ENCODE results near the gene KATNB1. TPM values are rescaled to one million over a fixed set of nuclear protein-coding genes. Genes with fewer than 3 reads are reported as not detected.
A peak's percentile ranks its signal among the peaks of the same experiment; 100 is the strongest.

The KATNB1 gene
- total and polyA plus RNA-seq, 12 donors, result 9.0 to 15.1 (median 11.0) TPM

DNA sequence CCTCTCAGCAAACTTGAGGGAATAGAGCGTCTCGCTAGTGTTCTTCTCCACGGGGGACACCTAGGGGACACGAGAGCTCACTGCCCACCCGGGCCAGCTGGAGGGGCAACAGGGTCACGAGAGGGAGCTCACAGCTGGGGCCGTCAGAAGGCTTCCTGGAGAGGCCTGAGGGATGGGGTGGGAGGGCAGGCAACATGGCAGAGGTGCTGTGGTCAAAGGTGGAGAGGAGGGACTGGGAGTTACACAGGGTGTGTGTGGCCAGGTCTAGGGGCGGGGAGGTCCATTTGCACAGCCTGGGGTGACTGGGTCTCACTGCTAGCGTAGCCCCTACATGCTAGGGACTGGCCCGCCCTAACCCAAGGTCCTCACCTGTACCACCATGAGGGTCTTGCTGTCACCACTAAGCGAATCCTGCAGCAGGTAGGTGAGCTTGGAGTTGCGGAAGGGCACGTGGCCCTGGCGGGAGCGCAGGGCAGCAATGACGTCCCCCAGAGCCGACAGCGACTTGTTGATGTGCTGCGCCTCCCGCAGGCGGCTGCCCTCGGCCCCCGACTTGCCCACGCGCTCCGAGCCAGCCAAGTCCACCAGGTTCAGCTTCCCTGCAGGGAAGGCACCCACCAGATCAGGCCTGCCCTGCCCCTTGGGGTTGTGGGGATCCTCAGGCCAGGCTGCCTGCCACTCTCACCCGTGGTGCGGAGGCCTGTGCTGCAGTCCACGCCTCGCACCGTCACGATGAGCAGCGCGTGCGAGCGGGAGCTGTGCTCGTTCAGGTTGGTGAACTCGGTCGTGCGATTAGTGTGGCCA is 25.0 kb downstream of the KATNB1 start:
- 86 to 90% methylated on average over 40 of the region's 40 CpGs for WGBS, 2 donors
- DNase-seq, result no peak
- ATAC-seq, result no peak

GRCh38 chr16:57761301-57761700 is 25.7 kb downstream of the KATNB1 start:
- TF ChIP-seq CTCF (IDR thresholded peaks at IDR 0.05), result no peak
- ATAC-seq (no peak), DNase-seq (no peak)
- Histone ChIP-seq H3K27me3 (no peaks in the 10 kb centered on the region), H3K27ac (no peak overlapping the region), H3K4me1 (peaks cover 0 to 42% (median 22%) of the 10 kb centered on the region in 9 donors), H3K4me3 (no peak overlapping the region), H3K9me3 (no peaks in the 10 kb centered on the region), H3K36me3 (peaks cover 0 to 89% (median 21%) of the 10 kb centered on the region in 9 donors)
- intact Hi-C loops (cut with DNase I), result no loop called here
- 87 to 88% methylated on average over 9 of the region's 9 CpGs for WGBS, 2 donors

More for the DNA sequence above, 25.0 kb downstream of the KATNB1 start:
- TF ChIP-seq CTCF (IDR thresholded peaks at IDR 0.05), result no peak
- Histone ChIP-seq H3K9me3 (no peaks in the 10 kb centered on the region), H3K4me1 (peaks cover 0 to 42% (median 22%) of the 10 kb centered on the region in 9 donors), H3K27ac (peak overlapping the region in 4 of 10 donors; percentile 37 to 80 (median 66)), H3K27me3 (no peaks in the 10 kb centered on the region), H3K4me3 (no peak overlapping the region), H3K36me3 (peaks cover 0 to 89% (median 21%) of the 10 kb centered on the region in 9 donors)
- intact Hi-C loops (cut with DNase I), result no loop called here

- no peak overlapping the region for H3K4me3 ChIP-seq
- H3K36me3 ChIP-seq, result peaks cover 0 to 92% (median 21%) of the 10 kb centered on the region in 9 donors
- intact Hi-C loops (cut with DNase I), result no loop called here
- DNase-seq (no peak), ATAC-seq (no peak)
- no peaks in the 10 kb centered on the region for H3K27me3 ChIP-seq
- H3K9me3 ChIP-seq, result no peaks in the 10 kb centered on the region
- 95% methylated on average over 12 of the region's 12 CpGs for WGBS, 2 donors
- no peak for TF ChIP-seq CTCF (IDR thresholded peaks at IDR 0.05)
- H3K27ac ChIP-seq, result no peak overlapping the region
- peaks cover 0 to 41% (median 19%) of the 10 kb centered on the region in 9 donors for H3K4me1 ChIP-seq
Observed at GRCh38 chr16:57761957-57762356, 26.4 kb downstream of the KATNB1 start.

GRCh38 chr16:57762365-57763040 is 26.9 kb downstream of the KATNB1 start:
- Histone ChIP-seq H3K27ac (peak overlapping the region in 1 of 10 donors; percentile 5), H3K36me3 (peaks cover 0 to 96% (median 23%) of the 10 kb centered on the region in 9 donors), H3K27me3 (no peaks in the 10 kb centered on the region), H3K4me3 (no peak overlapping the region), H3K9me3 (no peaks in the 10 kb centered on the region), H3K4me1 (peaks cover 0 to 35% (median 13%) of the 10 kb centered on the region in 9 donors)
- intact Hi-C loops (cut with DNase I), result no loop called here
- no peak for ATAC-seq
- 86 to 90% methylated on average over 15 of the region's 15 CpGs for WGBS, 2 donors
- no peak for TF ChIP-seq CTCF (IDR thresholded peaks at IDR 0.05)
- DNase-seq, result no peak
